Neural progenitor cell (in vitro differentiated cells): ENCODE data around the gene DACH1. TPM values are rescaled to one million over a fixed set of nuclear protein-coding genes. Genes with fewer than 3 reads are reported as not detected.

Experiments used
- DNase-seq: peaks from one replicate; pipeline ENCODE4 v3.0.0-alpha.2; 2016; ENCODE audit warnings: low spot score
- H2AFZ ChIP-seq: fragments of 200-600 bp; sonication (generic); replicated peaks from 2 replicates; pipeline ENCODE4 v1.6.1; 2016; ENCODE audit warnings: antibody characterized with exemption
- H3F3A ChIP-seq: fragments of 200-600 bp; sonication (generic); 2 replicates; pipeline ENCODE4 v1.6.1; 2016; ENCODE audit warnings: antibody characterized with exemption, low read depth
- H3K27ac ChIP-seq: fragments of 200-600 bp; sonication (generic); 2 replicates; pipeline ENCODE4 v1.5.1; 2016; ENCODE audit warnings: mild to moderate bottlenecking
- H3K27me3 ChIP-seq: fragments of 200-600 bp; sonication (generic); 2 replicates; pipeline ENCODE4 v1.6.1; 2016; ENCODE audit warnings: mild to moderate bottlenecking, moderate library complexity
- H3K36me3 ChIP-seq: fragments of 200-600 bp; sonication (generic); 2 replicates; pipeline ENCODE4 v1.5.1; 2016
- H3K4me1 ChIP-seq: fragments of 200-600 bp; sonication (generic); 2 replicates; pipeline ENCODE4 v1.6.1; 2016; ENCODE audit warnings: mixed run types
- H3K4me2 ChIP-seq: fragments of 200-600 bp; sonication (generic); 2 replicates; pipeline ENCODE4 v1.6.1; 2016
- H3K4me3 ChIP-seq: fragments of 200-600 bp; sonication (generic); 2 replicates; pipeline ENCODE4 v1.5.1; 2016
- H3K79me2 ChIP-seq: fragments of 200-600 bp; sonication (generic); 2 replicates; pipeline ENCODE4 v1.6.1; 2016; ENCODE audit warnings: low read depth
- H3K9ac ChIP-seq: fragments of 200-600 bp; sonication (generic); 2 replicates; pipeline ENCODE4 v1.6.1; 2016
- H3K9me3 ChIP-seq: fragments of 200-600 bp; sonication (generic); 2 replicates; pipeline ENCODE4 v1.5.1; 2016; ENCODE audit warnings: low read depth
- H4K20me1 ChIP-seq: fragments of 200-600 bp; sonication (generic); 2 replicates; pipeline ENCODE4 v1.6.1; 2016; ENCODE audit warnings: low read depth
- H3K27ac Mint-ChIP-seq: 3 replicates; pipeline ENCODE4 v1.8.0; 2021; ENCODE audit warnings: mixed read lengths
- H3K27me3 Mint-ChIP-seq: 2 replicates; pipeline ENCODE4 v1.8.0; 2022; ENCODE audit warnings: low read depth, mild to moderate bottlenecking, inconsistent platforms, moderate library complexity, mixed read lengths; ENCODE audit not compliant: insufficient read depth
- H3K36me3 Mint-ChIP-seq: 3 replicates; pipeline ENCODE4 v1.8.0; 2021; ENCODE audit warnings: mixed read lengths
- H3K4me1 Mint-ChIP-seq: 3 replicates; pipeline ENCODE4 v1.8.0; 2021; ENCODE audit warnings: mixed read lengths
- H3K4me3 Mint-ChIP-seq: 3 replicates; pipeline ENCODE4 v1.8.0; 2021; ENCODE audit warnings: mild to moderate bottlenecking, moderate library complexity, mixed read lengths
- H3K9me3 Mint-ChIP-seq: 3 replicates; pipeline ENCODE4 v1.8.0; 2020; ENCODE audit warnings: mixed read lengths
- CTCF ChIP-seq: fragments of 200-600 bp; sonication (generic); IDR thresholded peaks from 2 replicates; pipeline ENCODE4 v1.5.1; 2017; ENCODE audit warnings: antibody characterized with exemption, mild to moderate bottlenecking
- EZH2 ChIP-seq: fragments of 200-600 bp; sonication (generic); IDR thresholded peaks from 2 replicates; pipeline ENCODE4 v1.6.1; 2017; ENCODE audit warnings: antibody characterized with exemption, mild to moderate bottlenecking, moderate library complexity
- EZH2phosphoT487 ChIP-seq: fragments of 200-600 bp; sonication (generic); IDR thresholded peaks from 2 replicates; pipeline ENCODE4 v1.6.1; 2017; ENCODE audit warnings: antibody characterized with exemption
- total RNA-seq: library from RNA; depleted of rRNA; stranded (reverse); fragments of >200 nt; gene quantifications from 2 replicates; pipeline ENCODE4 v1.2.3, GENCODE V29; 2015; ENCODE audit warnings: low replicate concordance

Gene DACH1
- total RNA-seq, 1 donor from 2014 or later: 27.6 TPM

GRCh38 chr13:71831716-71832115 is 35.3 kb downstream of the DACH1 start:
- peaks cover 37% of the 10 kb centered on the region for H3K36me3 Mint-ChIP-seq
- TF ChIP-seq EZH2 (no peak), CTCF (no peak)
- H3K4me2 ChIP-seq: peak overlapping the region; percentile 63
- peak overlapping the region; percentile 18 for H3K4me3 ChIP-seq
- peaks cover 8% of the 10 kb centered on the region for H4K20me1 ChIP-seq
- no peak overlapping the region for H3K9ac ChIP-seq
- H3F3A ChIP-seq: peaks cover 23% of the 10 kb centered on the region
- peak; percentile 69 for DNase-seq
- H3K27ac ChIP-seq: peak overlapping the region; percentile 24
- H3K4me1 Mint-ChIP-seq: peaks cover 46% of the 10 kb centered on the region
- peak overlapping the region; percentile 44 for H3K4me3 Mint-ChIP-seq
- no peaks in the 10 kb centered on the region for H3K36me3 ChIP-seq
- H3K79me2 ChIP-seq: peaks cover 18% of the 10 kb centered on the region
- H3K9me3 Mint-ChIP-seq: peaks cover 16% of the 10 kb centered on the region
- no peaks in the 10 kb centered on the region for H3K9me3 ChIP-seq
- no peaks in the 10 kb centered on the region for H3K27me3 ChIP-seq
- no peak overlapping the region for H2AFZ ChIP-seq
- peaks cover 57% of the 10 kb centered on the region for H3K4me1 ChIP-seq
- peak overlapping the region; percentile 87 for H3K27ac Mint-ChIP-seq
- no peaks in the 10 kb centered on the region for H3K27me3 Mint-ChIP-seq

DNA sequence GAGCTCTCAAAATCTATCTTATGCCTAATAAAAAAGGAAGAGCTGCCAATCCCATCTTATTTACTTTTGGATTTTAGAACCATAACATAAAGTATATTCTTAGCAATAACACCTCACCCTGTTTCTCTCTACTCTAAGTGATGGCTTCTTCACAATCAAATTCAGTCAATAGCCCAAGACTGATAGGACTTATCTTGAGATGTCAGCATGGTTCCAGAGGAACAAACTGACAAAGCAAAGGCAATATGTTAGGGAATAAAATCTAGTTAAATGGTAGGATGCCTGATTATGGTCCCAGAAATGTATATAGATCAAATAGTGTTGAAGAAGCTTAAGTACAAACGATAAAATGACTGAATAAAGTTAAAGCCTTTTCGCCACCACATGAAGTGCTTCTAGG is 36.3 kb downstream of the DACH1 start:
- no peaks in the 10 kb centered on the region for H3K27me3 Mint-ChIP-seq
- Histone ChIP-seq H3F3A (peaks cover 23% of the 10 kb centered on the region), H3K27me3 (no peaks in the 10 kb centered on the region), H3K9ac (no peak overlapping the region), H3K9me3 (no peaks in the 10 kb centered on the region), H3K4me2 (peak overlapping the region; percentile 1), H3K4me3 (no peak overlapping the region), H4K20me1 (peaks cover 8% of the 10 kb centered on the region), H3K4me1 (peaks cover 57% of the 10 kb centered on the region), H3K36me3 (no peaks in the 10 kb centered on the region), H3K79me2 (peaks cover 18% of the 10 kb centered on the region), H2AFZ (no peak overlapping the region), H3K27ac (no peak overlapping the region)
- no peak for TF ChIP-seq CTCF
- peaks cover 13% of the 10 kb centered on the region for H3K9me3 Mint-ChIP-seq
- H3K27ac Mint-ChIP-seq: peak overlapping the region; percentile 1
- no peak overlapping the region for H3K4me3 Mint-ChIP-seq
- no peak for DNase-seq
- H3K4me1 Mint-ChIP-seq: peaks cover 46% of the 10 kb centered on the region
- peaks cover 32% of the 10 kb centered on the region for H3K36me3 Mint-ChIP-seq

DNA sequence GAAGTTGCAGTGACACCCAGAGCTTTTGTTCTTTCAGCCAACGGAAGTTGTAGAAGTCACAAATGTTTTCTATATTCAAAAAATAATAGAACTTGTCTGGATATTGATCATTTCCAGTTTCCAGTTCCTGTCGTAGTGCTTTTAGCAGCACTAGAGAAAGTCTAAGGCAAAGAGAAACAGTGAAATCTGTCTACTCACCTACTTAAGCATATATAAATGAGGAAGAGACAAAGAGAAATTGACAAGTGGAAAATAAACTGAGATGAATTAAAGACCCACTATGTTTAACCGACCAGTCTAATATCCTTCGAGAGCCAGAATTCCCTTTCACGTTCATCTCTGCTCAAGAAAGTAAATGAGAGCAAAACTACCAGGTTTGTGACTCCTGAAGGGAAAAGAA is 36.7 kb downstream of the DACH1 start:
- Histone ChIP-seq H3K4me3 (no peak overlapping the region), H4K20me1 (peaks cover 8% of the 10 kb centered on the region), H3K9me3 (no peaks in the 10 kb centered on the region), H3K36me3 (no peaks in the 10 kb centered on the region), H3K4me1 (peaks cover 55% of the 10 kb centered on the region), H3K9ac (no peak overlapping the region), H3K79me2 (peaks cover 18% of the 10 kb centered on the region), H2AFZ (no peak overlapping the region), H3K27ac (no peak overlapping the region), H3K4me2 (peak overlapping the region; percentile 1), H3K27me3 (no peaks in the 10 kb centered on the region), H3F3A (peaks cover 23% of the 10 kb centered on the region)
- H3K9me3 Mint-ChIP-seq: peaks cover 9% of the 10 kb centered on the region
- peak overlapping the region; percentile 1 for H3K27ac Mint-ChIP-seq
- TF ChIP-seq CTCF (no peak), EZH2 (no peak), EZH2phosphoT487 (no peak)
- peaks cover 28% of the 10 kb centered on the region for H3K36me3 Mint-ChIP-seq
- no peaks in the 10 kb centered on the region for H3K27me3 Mint-ChIP-seq
- no peak for DNase-seq
- peaks cover 44% of the 10 kb centered on the region for H3K4me1 Mint-ChIP-seq
- no peak overlapping the region for H3K4me3 Mint-ChIP-seq
